Right lobe of liver (tissue), 6 donors: ENCODE data around the gene ZMIZ1. TPM values are rescaled to one million over a fixed set of nuclear protein-coding genes. Genes with fewer than 3 reads are reported as not detected.

ENCODE experiments used
- ATAC-seq, 4 donors: fragments of 200-7000 bp; cut with Tn5 transposase; one replicate each; pipeline ENCODE4 v1.9.1; 2020; ENCODE audit warnings: mild to moderate bottlenecking in 4 of 4, moderate library complexity in 4 of 4
- DNase-seq, 3 donors: peaks; one replicate each; pipeline ENCODE4 v3.0.0-alpha.2; 2020
- H3K27ac ChIP-seq, 3 donors: fragments of 200-600 bp; one replicate each; pipeline ENCODE4 v1.8.0; 2022
- H3K27me3 ChIP-seq, 2 donors: fragments of 200-600 bp; one replicate each; pipeline ENCODE4 v1.8.0; 2022
- H3K36me3 ChIP-seq, 4 donors: fragments of 200-600 bp; sonication (generic) in 1 of 4; one replicate each; pipeline versions ENCODE4 v1.5.1 to v1.8.0; 2017 to 2022; ENCODE audit warnings: control low read depth in 1 of 4
- H3K4me1 ChIP-seq, 4 donors: fragments of 200-600 bp; sonication (generic) in 1 of 4; one replicate each; pipeline versions ENCODE4 v1.5.1 to v1.8.0; 2017 to 2022; ENCODE audit warnings: control low read depth in 1 of 4
- H3K4me3 ChIP-seq, 3 donors: fragments of 200-600 bp; one replicate each; pipeline ENCODE4 v1.8.0; 2022
- H3K9me3 ChIP-seq, 4 donors: fragments of 200-600 bp; sonication (generic) in 1 of 4; one replicate each; pipeline versions ENCODE4 v1.5.1 to v1.8.0; 2017 to 2022; ENCODE audit warnings: control low read depth in 1 of 4
- CTCF ChIP-seq, 4 donors: fragments of 200-600 bp in 3 of 4; fragments of 450-650 bp in 1 of 4; IDR thresholded peaks; one replicate each; pipeline versions ENCODE4 v1.5.1 to v1.8.0; 2016 to 2022; ENCODE audit warnings: antibody characterized with exemption in 4 of 4, mild to moderate bottlenecking in 2 of 4
- POLR2A ChIP-seq: fragments of 450-650 bp; IDR thresholded peaks from one replicate; pipeline ENCODE4 v1.6.1; 2017; ENCODE audit warnings: antibody characterized with exemption, mild to moderate bottlenecking
- WGBS: methylation state at CpG from one replicate; pipeline ENCODE4 v1.1.6; 2018; ENCODE audit warnings: low coverage, low lambda C conversion rate; ENCODE audit not compliant: insufficient coverage; ENCODE audit errors: missing lambda C conversion rate; 5-methylcytosine and 5-hydroxymethylcytosine counted together
- intact Hi-C, 2 donors: fragments of 100-400 bp; cut with DNase I; formaldehyde crosslinking; loops; one replicate each; pipeline versions ENCODE4 v1.11.2 to v1.14.1; 2022
- total RNA-seq, 6 experiments: library from RNA; depleted of rRNA in 2 of 6; stranded (reverse); fragments of >200 nt in 2 of 6; fragmentation: NEBNext Ultra II Directional in 3 of 6; extraction: Animal tissue kit (Norgen Biotek cat#: 25700) in 3 of 6; gene quantifications; one replicate each; pipeline versions ENCODE4 v1.1.0 to v1.2.4, GENCODE V29; 2016 to 2023
- donor health status: DM: no; HTN: yes; CAD: no.
- donor health status: DM: no; HTN: no; CAD: no.
- donor health status: DM: no; HTN: no; CAD: no.
- donor health status: DM: no; HTN: yes; CAD: no.
- donor health status: DM: no; HTN: yes; CAD: no.

The ZMIZ1 gene
- total RNA-seq, 6 experiments from 2014 or later = 9.9 to 22.8 (median 12.3) TPM

- TF ChIP-seq CTCF (IDR thresholded peaks at IDR 0.05) (no peak), POLR2A (no peak)
- ATAC-seq (no peak), DNase-seq (no peak)
- Histone ChIP-seq H3K9me3 (no peaks in the 10 kb centered on the region), H3K4me3 (no peak overlapping the region), H3K4me1 (peaks cover 0 to 76% (median 37%) of the 10 kb centered on the region in 4 donors), H3K36me3 (no peaks in the 10 kb centered on the region), H3K27me3 (no peaks in the 10 kb centered on the region), H3K27ac (no peak overlapping the region)
- WGBS = 54% methylated on average over 5 of the region's 15 CpGs
- intact Hi-C loops = loop anchor here in 1 of 2 donors (10.0 kb wide), 1 partner anchor 115 kb away; no protein-coding TSS in a partner anchor
Observed at GRCh38 chr10:79079490-79080355, 11.0 kb downstream of the ZMIZ1 start.

GRCh38 chr10:79081353-79082034 lies 12.7 kb downstream of the ZMIZ1 start:
- Histone ChIP-seq H3K27me3 (no peaks in the 10 kb centered on the region), H3K27ac (no peak overlapping the region), H3K9me3 (no peaks in the 10 kb centered on the region), H3K4me1 (peaks cover 0 to 72% (median 40%) of the 10 kb centered on the region in 4 donors), H3K4me3 (no peak overlapping the region), H3K36me3 (no peaks in the 10 kb centered on the region)
- intact Hi-C loops = loop anchor here in 1 of 2 donors (10.0 kb wide), 1 partner anchor 113 kb away; no protein-coding TSS in a partner anchor
- ATAC-seq (no peak), DNase-seq (no peak)
- TF ChIP-seq POLR2A = no peak
- no peak for TF ChIP-seq CTCF (IDR thresholded peaks at IDR 0.05)
- 57% methylated on average over 6 of the region's 12 CpGs for WGBS

GRCh38 chr10:79082035-79082373 lies 13.2 kb downstream of the ZMIZ1 start:
- no peaks in the 10 kb centered on the region for H3K27me3 ChIP-seq
- ATAC-seq (no peak), DNase-seq (no peak)
- no CpG with 5 or more reads among the region's 6 CpGs for WGBS
- H3K9me3 ChIP-seq = no peaks in the 10 kb centered on the region
- H3K4me1 ChIP-seq = peaks cover 0 to 74% (median 42%) of the 10 kb centered on the region in 4 donors
- no peak overlapping the region for H3K27ac ChIP-seq
- intact Hi-C loops = loop anchor here in 1 of 2 donors (10.0 kb wide), 1 partner anchor 113 kb away; no protein-coding TSS in a partner anchor
- no peaks in the 10 kb centered on the region for H3K36me3 ChIP-seq
- no peak overlapping the region for H3K4me3 ChIP-seq
- TF ChIP-seq CTCF (IDR thresholded peaks at IDR 0.05) = no peak

GRCh38 chr10:79082631-79083596 lies 14.1 kb downstream of the ZMIZ1 start:
- Histone ChIP-seq H3K36me3 (no peaks in the 10 kb centered on the region), H3K4me1 (peaks cover 0 to 75% (median 45%) of the 10 kb centered on the region in 4 donors), H3K4me3 (no peak overlapping the region), H3K27me3 (no peaks in the 10 kb centered on the region), H3K9me3 (no peaks in the 10 kb centered on the region), H3K27ac (peak overlapping the region; percentile 47 to 58 (median 57))
- TF ChIP-seq POLR2A = no peak
- TF ChIP-seq CTCF (IDR thresholded peaks at IDR 0.05) = no peak
- intact Hi-C loops = loop anchor here in 1 of 2 donors (10.0 kb wide), 1 partner anchor 112 kb away; no protein-coding TSS in a partner anchor
- DNase-seq (no peak), ATAC-seq (no peak)
- 82% methylated on average over 3 of the region's 8 CpGs for WGBS
